GM21619 (cell line): ENCODE data around the gene HNRNPR.
"Not testable (repeated sequence)": the region's sequence is repeated elsewhere in the genome, so short reads cannot be mapped to it uniquely, and the experiment has no call there.

Experiments used
- ATAC-seq: cut with Tn5 transposase; IDR thresholded peaks from one replicate; pipeline ENCODE4 v1.9.1; 2021; ENCODE audit not compliant: unreplicated experiment

Gene HNRNPR

DNA sequence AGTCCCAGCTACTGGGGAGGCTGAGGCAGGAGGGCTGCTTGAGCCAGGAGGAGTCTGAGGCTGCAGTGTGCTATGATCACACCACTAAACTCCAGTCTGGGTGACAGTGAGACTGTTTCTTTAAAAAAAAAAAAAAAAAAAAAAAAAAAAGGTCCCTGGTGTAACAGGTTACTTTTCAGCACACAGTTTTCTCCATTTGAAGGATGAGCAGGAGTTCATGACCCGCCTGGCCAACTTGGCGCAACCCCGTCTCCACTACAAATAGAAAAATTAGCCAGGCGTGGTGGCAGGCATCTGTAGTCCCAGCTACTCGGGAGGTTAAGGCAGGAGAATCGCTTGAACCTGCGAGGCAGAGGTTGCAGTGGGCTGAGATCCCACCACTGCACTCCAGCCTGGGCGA is 12.4 kb downstream of the HNRNPR start:
- ATAC-seq = no peak

- ATAC-seq = no peak
These were observed 13.2 kb downstream of the HNRNPR start for GRCh38 chr1:23330846-23331245.

DNA sequence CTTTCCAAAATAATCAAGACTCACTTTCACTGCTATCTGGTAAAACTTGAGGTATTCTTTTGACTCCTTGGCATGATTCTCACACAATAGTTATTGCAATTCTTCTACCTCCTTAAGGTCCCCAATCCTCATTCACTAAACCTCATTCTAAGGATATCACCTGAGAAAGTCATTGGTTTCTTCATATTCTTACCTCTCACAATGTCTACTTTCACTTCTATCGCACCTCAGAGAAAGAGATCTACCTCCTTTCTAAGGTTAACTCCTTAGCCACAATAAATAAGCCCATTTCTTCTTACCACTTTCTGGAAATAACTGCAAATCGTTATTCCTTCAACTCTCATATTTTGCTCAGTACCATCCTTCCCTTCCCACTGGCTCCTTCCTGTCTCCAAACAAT is 18.7 kb downstream of the HNRNPR start:
- no peak for ATAC-seq

DNA sequence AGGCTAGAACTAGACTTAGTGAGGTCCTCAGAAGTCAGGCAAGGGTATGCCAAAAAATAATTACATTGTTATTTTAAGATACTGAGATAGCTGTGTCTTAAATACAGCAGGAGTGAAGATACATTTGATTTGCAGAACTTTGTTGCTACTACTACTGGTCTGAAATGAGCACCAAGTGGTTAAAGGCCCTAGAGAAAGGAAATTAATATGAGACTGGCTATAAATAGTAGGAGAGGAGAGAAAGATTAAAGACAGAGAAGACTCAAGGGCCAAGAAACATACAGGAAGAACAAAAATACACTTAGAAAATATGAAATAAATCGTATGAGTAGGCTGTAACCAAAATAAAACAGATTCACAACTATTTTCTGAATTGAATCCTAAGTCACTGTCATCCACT is 21.3 kb downstream of the HNRNPR start:
- no peak for ATAC-seq

GRCh38 chr1:23310280-23310679 is 33.8 kb downstream of the HNRNPR start:
- ATAC-seq = not testable (repeated sequence)

- no peak for ATAC-seq
These were observed 39.9 kb downstream of the HNRNPR start for GRCh38 chr1:23304140-23304620.

- no peak for ATAC-seq
These were observed 40.6 kb downstream of the HNRNPR start for GRCh38 chr1:23303524-23303923.

- ATAC-seq = no peak
These were observed 47.2 kb downstream of the HNRNPR start for GRCh38 chr1:23296931-23297330.

DNA sequence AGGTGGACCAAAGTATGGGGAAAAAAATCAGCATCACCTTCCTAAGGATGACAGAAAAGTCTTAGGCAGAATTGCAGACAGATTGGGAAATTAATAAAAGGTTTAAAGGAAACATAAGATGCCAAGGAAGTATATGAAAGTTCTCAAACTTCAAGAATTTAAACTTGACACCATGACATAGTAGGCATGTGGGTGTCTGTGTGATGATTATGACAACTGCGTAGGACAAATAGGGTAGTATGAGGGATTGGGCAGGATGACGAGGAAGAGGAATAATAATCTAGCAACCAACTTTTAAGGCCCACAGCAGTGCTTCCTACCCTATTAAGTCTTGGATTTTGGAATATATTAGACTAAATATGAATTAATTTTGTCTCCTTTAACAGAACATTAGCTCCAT is 52.4 kb downstream of the HNRNPR start:
- no peak for ATAC-seq

DNA sequence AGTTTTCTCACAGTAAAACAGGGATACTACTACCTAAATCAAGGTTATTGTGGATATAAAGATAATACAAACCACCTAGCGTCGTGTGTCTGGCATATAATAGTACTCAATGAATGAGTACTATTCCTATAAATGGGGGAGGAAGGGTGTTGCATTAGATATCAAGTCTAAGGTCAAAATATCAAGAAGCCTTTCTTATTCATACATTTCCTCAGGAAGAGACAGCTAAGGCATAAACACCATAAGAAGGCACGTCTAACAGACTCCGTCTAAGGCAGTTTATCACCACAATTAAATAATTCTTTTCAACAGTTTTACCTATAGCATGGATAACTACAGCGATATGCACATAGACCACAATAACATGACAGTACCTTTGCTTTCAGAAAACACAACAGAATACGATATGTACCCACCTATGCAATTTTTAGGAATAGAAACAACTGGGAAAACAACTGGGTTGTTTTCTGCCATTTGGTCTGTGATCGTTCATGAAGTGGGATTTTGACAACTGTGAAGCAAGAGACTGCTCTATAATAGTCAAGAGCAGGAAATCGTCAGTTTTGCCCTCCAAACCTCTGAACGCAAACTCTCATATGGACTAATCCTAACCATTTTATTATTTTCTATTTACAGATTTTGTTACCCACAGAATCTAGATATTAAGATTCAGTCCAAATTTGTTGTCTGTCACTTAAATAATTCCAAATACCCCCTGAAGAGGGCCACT is 53.1 kb downstream of the HNRNPR start:
- ATAC-seq = no peak

DNA sequence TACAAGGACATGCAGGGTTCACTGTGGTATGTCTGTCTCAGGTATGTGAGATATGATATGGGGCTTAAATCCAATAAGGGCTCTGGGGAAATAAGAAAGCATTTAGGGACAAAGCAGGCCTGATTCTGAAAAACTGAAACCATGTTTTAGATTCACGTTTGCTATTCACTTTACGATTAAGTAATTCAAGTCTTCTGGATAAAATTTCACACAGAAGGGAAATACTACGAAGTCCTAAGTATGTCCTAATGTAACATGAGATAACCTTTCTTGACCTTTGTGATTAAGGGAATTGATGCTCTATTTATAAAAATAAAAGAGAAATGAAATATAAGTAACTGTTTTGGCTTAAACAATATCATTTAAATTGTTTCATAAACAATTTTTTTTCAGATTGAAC is 55.4 kb downstream of the HNRNPR start:
- ATAC-seq = no peak

DNA sequence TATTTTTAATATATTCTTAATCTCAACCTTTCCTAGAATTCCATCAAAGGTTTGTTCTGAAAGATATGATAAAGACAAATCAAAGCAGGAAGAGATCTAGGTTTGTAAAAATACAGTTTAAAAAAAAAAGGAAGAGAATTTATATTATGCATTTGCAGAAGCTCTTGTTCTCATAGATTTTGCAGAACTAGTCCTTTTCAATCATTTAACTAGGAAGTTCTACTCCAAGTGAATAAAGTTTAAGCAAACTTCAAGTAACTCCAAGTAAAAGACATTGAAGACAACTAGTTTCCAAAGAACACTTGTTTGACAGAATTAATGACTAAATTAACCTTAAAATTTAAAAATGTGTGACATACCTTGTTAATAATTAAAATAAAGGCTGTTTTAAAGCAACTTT is 55.9 kb downstream of the HNRNPR start:
- ATAC-seq = no peak

DNA sequence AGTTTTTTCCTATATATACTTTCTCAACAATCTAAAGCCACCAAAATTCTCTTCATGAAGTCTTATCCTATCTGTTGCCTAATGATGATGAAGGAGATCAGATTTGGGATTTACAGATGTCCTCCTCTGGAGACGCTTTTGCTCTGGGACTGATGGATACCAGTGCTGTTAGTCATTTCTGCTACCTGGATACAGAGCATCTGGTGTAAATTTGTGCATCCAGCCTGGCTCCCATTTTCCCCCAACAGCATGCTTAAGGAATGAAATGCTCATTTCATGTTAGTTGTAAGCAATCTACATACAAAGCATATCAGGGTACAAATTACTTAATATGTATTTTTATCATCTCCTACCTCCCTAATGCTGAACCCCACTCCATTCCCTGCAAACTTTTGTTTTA is 57.7 kb downstream of the HNRNPR start:
- no peak for ATAC-seq

DNA sequence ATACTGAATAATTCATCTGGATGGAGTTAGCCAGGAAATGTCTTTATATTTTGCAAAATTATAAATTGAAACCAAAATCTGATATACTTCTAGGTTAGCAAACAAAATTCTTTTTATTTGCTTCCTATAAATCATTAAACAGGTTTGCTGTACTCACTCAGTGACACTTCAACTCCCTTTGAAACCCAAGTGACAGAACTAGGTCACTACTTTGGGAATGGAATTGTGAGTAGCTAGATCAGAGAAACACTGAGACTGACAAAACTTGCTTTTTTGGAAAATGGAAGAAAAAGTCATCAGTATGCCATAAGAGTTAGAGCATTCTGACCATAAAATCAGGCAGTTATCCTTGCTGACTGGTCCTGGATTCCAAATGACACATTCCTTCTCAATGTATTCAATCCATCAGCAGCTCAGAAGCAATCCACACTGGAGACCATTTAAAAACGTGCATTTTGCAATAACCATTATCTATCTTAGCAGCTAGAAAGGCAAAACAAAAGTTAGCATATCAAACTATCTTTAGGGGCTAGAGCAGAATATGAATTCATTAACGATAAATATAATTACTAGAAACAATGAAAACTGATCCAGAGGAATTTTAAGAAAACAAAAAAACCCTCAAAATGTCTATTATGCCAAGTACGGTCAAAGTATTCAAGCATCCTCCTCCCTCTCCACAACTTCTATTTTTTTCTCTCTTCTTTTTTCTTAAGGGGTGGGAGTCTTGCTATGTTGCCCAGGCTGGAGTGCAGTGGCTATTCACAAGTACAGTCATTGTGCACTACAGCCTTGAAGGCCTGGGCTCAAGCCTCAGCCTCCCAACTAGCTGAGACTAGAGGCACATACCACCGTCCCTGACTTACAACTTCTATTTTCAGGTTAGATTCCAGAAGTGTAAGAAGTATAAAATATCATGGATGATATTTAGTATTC is 60.1 kb downstream of the HNRNPR start:
- ATAC-seq = no peak

GRCh38 chr1:23282957-23283356 is 61.1 kb downstream of the HNRNPR start:
- no peak for ATAC-seq

DNA sequence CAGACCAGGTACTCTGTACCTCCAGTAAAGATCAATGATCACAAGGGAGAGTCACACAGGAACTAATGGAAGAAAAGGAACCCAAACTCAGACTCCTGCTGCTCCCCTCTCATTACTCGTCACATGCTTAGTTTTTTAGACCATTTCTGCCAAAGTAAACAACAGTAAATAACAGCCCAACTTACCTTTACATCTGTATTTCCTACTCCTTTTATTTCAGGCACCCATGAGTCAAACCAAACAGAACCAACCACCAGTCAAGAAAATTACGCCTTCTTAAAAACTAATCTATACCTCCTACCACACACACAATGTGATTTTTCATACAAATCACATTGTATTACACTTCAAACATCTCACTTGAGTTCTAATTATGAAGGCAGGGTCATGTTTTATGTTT is 65.4 kb downstream of the HNRNPR start:
- ATAC-seq = no peak

GRCh38 chr1:23276531-23276930 is 67.6 kb downstream of the HNRNPR start:
- ATAC-seq = no peak

DNA sequence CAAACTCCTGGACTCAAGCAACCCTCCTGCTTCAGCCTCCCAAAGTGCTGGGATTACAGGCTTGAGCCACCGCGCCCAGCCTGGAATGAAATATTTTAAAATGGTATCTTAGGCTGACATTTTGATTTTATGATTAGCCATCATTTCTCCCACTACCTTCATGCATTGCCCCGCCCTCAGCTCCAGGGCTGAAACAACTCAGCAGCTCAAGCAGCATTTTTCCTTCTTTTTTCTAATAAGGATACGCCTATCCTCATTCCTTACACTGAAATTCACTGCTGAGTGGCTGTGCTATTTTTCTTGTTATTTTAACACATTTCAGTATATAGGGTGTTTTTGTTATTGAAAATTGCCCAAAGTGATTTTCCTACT is 70.0 kb downstream of the HNRNPR start:
- no peak for ATAC-seq

- ATAC-seq = no peak
These were observed 70.5 kb downstream of the HNRNPR start for GRCh38 chr1:23273450-23274133.

- ATAC-seq = no peak
These were observed 80.7 kb downstream of the HNRNPR start for GRCh38 chr1:23263380-23263887.

DNA sequence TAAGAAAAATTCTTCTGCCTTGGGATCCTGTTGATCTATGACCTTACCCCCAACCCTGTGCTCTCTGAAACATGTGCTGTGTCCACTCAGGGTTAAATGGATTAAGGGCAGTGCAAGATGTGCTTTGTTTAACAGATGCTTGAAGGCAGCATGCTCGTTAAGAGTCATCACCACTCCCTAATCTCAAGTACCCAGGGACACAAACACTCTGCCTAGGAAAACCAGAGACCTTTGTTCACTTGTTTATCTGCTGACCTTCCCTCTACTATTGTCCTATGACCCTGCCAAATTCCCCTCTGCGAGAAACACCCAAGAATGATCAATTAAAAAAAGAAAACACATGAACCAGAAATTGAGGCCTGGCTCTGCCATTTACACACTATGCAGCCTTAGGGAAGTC is 86.0 kb downstream of the HNRNPR start:
- not testable (repeated sequence) for ATAC-seq
